SHP77 (cell line): ENCODE measurements around the gene PKNOX1.
"Not testable (repeated sequence)": the region's sequence is repeated elsewhere in the genome, so short reads cannot be mapped to it uniquely, and the experiment has no call there.

Source experiments
- DNase-seq, 2 experiments: peaks; one replicate each; lab custom pipeline; 2025; lab: John Stamatoyannopoulos, UW

PKNOX1 gene, protein sequence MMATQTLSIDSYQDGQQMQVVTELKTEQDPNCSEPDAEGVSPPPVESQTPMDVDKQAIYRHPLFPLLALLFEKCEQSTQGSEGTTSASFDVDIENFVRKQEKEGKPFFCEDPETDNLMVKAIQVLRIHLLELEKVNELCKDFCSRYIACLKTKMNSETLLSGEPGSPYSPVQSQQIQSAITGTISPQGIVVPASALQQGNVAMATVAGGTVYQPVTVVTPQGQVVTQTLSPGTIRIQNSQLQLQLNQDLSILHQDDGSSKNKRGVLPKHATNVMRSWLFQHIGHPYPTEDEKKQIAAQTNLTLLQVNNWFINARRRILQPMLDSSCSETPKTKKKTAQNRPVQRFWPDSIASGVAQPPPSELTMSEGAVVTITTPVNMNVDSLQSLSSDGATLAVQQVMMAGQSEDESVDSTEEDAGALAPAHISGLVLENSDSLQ

DNA sequence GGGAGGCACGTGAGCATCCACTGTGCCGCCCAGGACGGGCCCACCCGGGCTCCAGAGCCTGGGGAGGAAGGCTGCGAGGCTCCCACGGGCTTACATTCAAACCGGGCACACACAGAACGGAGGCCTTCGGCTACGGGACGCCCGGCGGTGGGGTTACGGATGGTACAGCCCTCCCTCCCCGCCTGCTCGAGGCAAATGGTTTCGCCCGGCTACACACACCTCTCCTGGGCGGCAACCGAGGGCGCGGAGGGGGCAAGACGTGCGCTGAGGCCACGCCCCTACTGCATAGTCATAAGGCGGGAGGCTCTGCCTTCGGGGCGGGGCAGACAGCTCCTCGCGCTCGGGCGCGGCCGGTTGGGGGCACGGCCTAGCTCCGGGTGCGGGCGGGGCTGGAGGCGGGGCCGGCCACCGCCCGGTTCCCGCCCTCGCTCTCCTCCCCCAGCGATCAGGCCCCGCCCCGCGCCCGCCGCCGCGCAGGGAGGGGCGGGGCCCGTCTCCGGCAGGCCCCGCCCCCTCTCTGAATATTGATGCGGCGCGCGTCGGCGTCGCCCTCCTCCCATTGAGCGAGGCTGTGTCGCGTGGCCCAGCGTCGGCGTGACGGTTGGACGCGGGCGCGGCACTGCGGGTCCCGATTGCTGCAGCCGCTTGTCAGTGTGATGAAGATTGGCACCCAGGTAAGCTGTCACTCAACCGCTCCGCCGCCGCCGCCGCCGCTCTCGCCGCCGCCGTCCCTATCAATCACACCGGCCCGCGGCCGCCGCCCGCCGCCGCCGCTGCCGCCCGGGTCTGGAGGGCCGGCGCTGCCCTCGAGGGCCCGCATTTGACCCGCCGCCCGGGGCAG, at the start of gene PKNOX1:
TSS of gene PKNOX1 (plus strand) at position 572 of the 841 bp plus-strand sequence. CDS start 29,820 bp downstream, outside the sequence.
- peak; percentile 91 to 96 for DNase-seq

DNA sequence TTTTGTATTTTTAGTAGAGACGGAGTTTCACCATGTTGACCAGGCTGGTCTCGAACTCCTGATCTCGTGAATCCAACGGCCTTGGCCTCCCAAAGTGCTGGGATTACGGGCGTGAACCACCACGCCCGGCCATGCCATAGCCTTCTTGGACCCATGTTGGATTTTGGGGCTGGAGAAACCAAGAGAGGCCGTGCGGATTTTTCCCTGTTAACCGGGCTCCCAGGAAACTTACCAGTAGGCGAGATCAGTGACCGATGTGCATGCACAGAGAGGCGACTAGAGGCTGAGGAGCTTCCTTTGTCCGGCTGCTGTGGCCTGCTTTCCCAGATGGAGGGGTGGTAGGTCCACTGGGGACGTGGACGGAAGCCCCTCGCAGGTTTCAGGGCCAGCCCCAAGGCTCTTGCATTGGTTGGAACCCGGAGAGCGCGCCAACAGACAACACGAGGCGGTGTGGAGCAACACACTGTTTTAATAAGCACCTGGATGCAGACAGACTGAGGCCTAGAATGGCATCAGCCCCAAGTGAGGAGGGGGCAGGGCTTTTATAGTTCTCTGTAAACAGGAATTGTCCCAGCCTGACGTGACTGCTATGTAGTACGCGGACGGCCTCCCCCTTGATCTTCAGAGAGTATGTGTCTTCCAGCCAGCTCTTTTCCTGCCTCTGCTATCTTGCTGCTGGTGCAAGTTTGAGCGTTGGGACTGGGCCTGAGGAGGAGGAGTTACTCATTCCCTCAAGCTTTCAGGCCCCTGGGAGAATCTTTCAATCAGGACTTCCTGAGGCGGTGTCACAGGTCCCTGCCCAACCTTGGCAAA, 49.0 kb upstream of the PKNOX1 start, which contains the start of gene ERVH48-1:
TSS of gene ERVH48-1 (minus strand) at position 517 of the 813 bp plus-strand sequence. CDS start 6,624 bp downstream, outside the sequence.
- no peak for DNase-seq

- not testable (repeated sequence) for DNase-seq
Observed at GRCh38 chr21:42927474-42928200, 46.7 kb upstream of the PKNOX1 start.

- no peak for DNase-seq
Observed at GRCh38 chr21:42929969-42930368, 44.4 kb upstream of the PKNOX1 start.

DNA sequence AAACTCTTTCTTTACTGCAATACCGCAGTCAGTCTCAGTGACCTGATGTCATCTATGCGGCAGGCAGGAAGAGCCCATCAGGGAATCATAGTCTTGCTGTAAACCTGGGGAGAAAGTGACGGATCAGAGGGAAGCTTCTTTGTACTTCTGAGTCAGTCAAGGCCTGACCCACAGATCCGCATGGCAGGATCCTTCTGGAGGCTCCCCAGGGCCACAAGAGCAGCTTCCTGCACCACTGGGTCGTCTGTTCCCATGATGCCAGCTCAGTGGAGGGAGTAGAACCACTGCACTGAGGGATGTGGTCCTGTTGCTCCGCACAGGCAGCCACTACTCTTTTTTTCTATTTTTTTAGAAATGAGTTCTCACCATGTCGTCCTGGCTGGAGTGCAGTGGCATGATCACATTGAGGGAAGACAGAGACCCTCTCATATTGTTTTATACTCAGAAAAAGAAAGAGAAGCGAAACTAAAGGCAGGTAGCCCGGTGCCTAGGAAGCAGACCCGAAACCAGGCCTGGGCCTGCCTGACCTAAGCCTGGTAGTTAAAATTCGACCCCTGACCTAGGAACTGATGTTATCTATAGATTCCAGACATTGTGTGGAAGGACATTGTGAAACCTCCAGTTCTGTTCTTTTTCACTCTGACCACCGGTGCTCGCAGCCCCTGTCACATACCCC, 42.7 kb upstream of the PKNOX1 start:
- DNase-seq = no peak

DNA sequence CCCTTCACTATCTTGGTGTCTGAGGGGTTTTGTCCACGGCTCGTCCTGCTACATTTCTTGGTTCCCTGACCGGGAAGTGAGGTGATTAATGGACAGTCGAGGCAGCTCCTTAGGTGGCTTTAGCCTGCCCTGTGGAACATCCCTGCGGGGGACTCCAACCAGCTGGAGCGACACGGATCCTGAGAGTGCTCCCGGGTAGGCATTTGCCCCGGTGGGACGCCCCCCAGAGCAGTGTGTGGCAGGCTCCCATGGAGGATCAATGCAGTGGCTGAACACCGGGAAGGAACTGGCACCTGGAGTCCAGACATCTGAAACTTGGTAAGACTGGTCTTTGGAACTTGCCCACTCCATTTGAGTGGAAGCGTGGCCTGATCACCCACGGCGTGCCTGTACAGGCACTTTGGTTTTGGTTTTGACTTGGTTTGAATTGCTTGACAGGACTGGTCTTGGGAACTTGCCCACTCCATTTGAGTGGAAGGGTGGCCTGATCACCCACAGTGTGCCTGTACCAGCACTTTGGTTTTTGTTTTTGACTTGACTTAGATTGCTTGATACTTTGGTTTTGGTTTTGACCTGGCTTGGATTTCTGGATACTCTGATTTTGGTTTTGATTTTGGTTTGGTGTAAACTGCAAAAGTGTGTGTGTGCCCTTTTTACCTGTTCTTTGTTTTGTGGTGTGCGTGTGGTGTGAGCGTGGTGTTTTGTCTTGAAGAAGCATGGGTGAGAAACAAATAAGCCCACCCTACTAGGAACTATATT, 41.8 kb upstream of the PKNOX1 start:
- DNase-seq = not testable (repeated sequence)

- DNase-seq = not testable (repeated sequence)
Observed at GRCh38 chr21:42933137-42933970, 41.0 kb upstream of the PKNOX1 start.

GRCh38 chr21:42933973-42934372, 40.4 kb upstream of the PKNOX1 start:
- not testable (repeated sequence) for DNase-seq

DNA sequence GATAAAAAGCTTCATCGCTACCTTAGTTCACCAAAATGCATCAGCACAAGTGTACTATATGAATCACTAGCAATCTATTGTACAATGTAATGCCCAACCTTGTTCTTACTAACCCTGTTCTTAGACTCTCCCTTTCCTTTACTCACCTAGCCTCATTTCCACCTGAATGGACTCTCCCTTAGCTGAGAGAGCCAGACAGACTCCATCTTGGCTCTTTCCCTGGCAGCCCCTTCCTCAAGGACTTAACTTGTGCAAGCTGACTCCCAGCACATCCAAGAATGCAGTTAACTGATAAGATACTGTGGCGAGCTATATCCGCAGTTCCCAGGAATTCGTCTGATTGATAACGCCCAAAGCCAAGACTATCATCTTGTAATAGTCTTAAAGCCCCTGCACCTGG, 38.0 kb upstream of the PKNOX1 start:
- not testable (repeated sequence) for DNase-seq

DNA sequence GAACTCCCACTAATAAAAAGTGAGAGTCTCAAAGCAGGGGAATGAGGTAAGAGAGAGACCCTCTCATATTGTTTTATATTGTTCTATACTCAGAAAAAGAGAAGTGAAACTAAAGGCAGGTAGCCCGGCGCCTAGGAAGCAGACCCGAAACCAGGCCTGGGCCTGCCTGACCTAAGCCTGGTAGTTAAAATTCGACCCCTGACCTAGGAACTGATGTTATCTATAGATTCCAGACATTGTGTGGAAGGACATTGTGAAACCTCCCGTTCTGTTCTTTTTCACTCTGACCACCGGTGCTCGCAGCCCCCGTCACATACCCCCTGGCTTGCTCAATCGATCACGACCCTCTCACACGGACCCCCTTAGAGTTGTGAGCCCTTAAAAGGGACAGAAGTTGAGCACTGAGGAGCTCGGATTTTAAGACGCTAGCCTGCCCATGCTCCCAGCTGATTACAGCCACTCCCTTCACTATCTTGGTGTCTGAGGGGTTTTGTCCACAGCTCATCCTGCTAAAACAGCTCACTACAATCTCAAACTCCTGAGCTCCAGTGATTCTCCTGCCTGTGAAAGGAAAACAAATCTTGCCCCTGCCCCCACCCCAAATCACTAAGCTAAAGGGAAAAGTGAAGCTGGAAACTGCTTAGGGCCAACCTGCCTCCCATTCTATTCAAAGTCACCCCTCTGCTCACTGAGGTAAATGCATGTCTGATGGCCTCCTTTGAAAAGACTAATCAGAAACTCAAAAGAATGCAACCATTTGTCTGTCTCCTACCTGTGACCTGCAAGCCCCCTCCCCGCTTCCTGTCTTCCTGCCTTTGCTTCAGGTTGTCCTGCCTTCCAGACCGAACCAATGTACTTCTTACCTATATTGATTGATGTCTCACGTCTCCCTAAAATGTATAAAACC, 37.1 kb upstream of the PKNOX1 start:
- not testable (repeated sequence) for DNase-seq

GRCh38 chr21:42937960-42938605, 36.3 kb upstream of the PKNOX1 start:
- no peak for DNase-seq

GRCh38 chr21:42938606-42938995, 35.8 kb upstream of the PKNOX1 start:
- DNase-seq = not testable (repeated sequence)

DNA sequence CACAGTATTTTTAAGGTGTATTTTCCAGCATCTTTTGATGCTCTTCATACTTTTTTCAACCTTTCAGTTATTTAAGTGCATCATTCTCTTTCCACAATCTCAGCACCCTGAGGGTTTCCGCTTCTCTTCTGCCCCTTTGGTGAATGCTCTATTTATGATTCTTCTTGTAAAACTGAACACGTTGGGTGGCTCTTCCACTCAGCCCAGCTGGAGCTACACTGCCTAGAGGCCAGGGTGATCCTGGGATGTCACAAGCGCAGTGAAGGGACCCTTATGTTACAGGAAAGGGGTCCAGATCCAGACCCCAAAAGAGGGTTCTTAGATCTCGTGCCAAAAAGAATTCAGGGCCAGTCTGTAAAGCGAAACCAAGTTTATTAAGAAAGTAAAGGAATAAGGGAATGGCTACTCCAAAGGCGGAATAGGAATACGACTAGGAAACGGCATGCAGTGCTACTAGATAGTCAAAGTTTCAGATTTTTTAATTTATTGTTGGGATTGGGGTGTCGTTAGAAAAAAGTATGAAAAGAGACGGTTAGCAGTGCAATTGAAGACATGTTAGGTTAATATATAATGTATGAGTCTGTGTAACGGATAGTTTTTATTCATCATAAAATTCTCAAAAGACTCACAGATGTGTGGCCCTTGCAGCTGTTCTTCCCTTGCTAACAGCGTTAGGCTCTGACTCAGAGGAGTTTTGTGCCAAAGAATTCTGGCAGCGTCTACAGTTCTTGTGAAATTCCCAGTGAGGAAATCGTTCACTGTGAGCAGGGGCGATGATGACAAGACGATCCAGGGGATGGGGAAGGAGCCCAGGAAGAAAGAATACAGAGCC, 34.6 kb upstream of the PKNOX1 start:
- DNase-seq = no peak

DNA sequence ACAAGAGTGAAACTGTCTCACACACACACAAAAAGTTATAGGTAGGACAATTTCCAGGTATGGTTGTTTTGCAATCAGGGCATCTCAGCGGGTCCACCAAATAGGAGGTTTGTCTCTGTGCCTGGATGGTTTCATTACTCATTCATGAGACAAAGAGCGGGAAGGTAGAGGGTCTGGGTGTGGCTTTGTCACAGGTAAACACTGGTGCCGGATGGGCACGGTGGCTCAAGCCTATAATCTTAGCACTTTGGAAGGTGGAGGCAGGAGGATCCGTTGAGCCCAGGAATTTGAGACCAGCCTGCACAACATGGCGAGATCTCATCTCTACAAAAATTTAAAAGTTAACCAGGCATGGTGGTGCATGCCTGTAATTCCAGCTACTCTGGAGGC, 32.7 kb upstream of the PKNOX1 start:
- DNase-seq = no peak

GRCh38 chr21:42942244-42942643, 32.1 kb upstream of the PKNOX1 start:
- no peak for DNase-seq

DNA sequence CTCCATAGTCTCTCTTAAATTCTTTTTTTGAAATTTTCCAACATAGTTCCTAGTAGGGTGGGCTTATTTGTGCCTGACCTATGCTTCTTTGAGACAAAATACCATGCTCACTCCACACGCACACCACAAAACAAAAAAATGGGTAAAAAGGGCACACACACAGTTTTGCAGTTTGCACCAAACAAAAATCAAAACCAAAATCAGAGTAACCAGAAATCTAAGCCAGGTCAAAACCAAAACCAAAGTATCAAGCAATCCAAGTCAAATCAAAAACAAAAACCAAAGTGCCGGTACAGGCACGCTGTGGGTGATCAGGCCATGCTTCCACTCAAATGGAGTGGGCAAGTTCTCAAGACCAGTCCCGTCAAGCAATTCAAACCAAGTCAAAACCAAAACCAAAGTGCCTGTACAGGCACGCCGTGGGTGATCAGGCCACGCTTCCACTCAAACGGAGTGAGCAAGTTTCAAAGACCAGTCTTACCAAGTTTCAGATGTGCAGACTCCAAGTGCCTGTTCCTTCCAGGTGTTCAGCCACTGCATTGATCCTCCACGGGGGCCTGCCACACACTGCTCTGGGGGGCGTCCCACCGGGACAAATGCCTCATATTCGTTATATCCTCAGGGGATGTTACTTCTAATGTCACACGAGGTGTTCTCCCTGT, 25.1 kb upstream of the PKNOX1 start:
- DNase-seq = not testable (repeated sequence)
